SKM-1 treated with dmso at 0.1 percent for 144 hours (cell line): ENCODE data around the gene ZNF474.

Experiments used
- DNase-seq: peaks from one replicate; lab custom pipeline; 2025; ENCODE audit not compliant: unreplicated experiment; lab: John Stamatoyannopoulos, UW

The ZNF474 gene

DNA sequence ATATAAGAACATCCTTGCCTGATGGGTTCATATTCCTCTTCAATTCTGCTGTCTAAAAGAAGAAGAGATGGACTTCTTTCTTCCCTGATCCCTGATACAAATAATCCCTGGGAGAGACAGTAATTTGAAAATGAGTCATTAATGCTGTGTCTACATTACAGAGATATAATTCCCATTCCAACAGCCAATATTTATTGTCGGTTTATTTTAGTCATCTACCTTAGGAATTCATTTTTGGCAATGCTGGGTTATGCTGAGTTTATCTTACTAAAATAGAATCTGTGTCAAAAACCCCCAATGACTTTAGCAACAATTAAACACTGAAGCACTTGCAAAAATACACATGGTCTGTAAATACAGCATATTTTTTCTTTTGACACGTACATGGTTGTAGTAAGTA lies 23.9 kb downstream of the ZNF474 start:
- no peak for DNase-seq

GRCh38 chr5:122153774-122154173 lies 24.4 kb downstream of the ZNF474 start:
- no peak for DNase-seq

GRCh38 chr5:122154491-122154890 lies 25.1 kb downstream of the ZNF474 start:
- no peak for DNase-seq

DNA sequence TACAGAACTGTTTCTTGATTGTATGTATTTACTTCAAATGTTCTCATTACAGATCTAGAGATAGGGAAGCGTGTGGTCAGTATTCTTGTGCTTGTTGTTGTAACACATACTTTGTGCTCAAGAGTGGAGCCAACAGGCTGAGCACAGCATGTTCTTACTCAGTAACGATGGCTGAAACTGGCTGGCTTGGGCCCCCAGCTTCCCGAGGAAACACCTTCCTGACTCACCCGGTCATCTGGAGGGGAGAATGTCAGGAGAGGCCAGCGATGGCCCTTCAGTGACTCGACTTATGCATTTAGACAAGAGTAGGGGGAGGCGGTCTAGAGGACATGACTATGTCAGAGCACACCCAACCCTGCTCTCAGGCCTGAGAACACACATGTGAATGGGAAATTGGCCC lies 25.6 kb downstream of the ZNF474 start:
- no peak for DNase-seq

DNA sequence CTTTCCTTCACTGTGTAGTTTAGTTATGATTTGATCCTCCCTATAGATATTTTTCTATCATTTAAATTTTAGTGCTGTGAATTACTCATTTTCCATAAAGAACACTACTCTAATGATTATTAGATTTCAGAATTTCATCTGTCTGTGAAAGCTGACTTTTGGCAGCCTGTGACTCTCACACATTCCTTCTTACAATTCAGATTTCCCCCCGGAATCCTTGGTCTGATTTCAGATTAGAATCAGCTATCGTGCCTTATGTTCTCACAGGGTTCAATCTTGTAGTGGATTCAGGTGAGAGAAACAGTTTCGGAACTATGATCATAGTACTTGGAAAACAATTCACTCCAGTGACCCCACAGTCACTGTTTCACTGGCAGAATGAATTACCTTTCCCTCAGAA lies 26.2 kb downstream of the ZNF474 start:
- no peak for DNase-seq

DNA sequence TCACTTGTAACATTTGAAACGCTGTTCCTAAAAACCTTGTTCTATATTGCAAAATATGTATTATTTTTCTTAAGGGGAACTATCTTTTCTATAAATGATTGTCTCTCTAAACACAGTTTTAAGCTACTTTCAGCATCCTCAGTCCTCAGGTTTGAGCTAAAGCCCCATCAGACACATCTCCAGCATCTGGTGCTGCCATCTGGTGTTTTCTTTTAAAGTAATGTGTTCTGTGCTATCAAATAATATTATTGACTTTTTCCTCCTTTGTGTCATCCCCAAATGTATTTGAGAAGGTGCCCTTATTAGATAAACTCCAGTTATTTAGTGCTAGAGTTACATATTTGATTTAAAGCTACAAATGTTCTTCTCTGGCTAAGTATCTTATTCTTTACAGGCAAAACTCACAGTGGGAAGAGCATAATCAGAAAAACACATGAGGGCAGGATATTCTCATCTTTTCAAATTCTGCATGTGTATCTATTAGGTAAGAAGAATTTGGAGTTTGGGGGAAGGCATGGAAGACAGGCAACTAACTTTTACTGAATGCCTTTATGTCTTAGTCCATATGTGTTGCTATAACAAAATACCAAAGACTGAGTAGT lies 27.5 kb downstream of the ZNF474 start:
- no peak for DNase-seq

DNA sequence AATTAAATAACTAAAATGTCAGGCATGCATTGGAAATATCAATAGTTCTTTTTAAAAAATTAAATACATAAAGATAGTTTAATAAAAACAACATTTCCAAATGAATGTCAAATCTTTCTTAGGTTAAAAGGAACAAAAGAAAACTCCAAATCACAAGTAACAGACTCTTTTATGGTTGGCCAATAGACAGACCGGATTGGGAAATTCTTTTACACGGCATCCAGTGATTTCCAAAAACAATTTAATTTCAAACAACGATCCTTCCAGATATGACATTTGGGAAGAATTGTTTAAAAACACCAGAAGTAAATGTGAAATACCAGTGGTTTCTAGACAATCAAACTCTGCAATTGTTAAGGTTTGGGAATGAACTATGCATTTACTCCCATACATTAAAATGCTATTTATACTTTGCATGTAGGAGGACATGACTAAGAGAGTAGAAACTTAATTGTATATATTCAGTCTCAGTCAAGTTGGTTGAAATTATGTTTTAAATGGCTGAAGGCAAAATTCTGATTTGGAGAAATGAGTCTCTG lies 32.8 kb downstream of the ZNF474 start:
- no peak for DNase-seq

GRCh38 chr5:122163121-122164069 lies 34.0 kb downstream of the ZNF474 start:
- no peak for DNase-seq

- DNase-seq = no peak
These were observed 34.7 kb downstream of the ZNF474 start for GRCh38 chr5:122164070-122164435.

GRCh38 chr5:122164831-122165558 lies 35.6 kb downstream of the ZNF474 start:
- DNase-seq = no peak

- DNase-seq = no peak
These were observed 36.3 kb downstream of the ZNF474 start for GRCh38 chr5:122165559-122166078.

DNA sequence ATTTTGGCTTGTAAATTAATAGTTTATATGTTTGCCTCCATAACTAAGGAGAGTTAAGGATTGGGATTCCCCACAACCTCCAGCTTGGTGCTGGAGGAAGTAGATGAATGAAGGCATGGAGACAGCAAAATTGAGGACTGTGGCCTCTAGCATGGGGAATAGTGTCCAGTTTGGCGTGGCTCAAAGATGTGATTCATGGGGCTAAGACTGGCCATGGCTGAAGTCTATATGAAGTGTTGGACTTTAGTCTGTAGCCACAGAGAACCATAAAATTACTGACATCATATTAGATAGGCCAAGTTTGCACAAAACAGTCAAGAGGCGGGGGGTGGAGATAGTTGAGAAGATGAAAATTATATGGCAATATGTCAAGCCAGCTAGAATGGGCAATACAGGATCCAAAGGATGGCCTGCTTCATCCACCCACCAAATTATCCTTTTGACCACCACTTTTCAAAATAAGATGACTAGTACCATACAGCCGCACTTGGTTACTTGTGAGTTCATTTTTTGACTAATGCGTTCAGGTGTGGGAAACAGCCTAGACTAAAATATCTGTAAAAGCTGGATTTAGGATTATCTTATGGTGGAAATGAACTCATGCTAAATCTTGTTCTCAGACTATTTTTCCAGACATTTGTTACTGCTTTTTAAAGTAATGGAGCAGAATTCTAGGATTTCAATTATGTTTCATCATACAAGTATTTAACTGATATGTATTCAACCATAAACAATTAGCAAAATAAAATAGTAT lies 40.2 kb downstream of the ZNF474 start:
- DNase-seq = no peak

DNA sequence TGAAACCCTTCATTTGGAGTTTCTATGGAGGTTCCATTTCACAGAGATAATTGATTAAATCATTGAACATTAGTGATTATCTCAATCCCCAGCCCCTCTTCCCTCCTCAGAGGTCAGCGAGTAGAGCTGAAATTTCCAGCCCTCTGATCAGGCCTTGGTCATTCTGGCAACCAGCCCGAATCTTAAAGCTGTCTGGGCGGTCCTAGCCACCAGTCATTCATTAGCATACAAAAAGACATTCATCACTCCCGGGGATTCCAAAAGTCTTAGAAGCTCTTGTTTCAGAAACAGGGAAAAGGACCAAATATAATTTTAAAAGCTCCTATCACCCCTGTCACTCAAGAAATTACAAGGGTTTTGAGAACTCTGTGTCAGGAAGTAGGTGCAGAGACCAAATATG lies 41.3 kb downstream of the ZNF474 start:
- no peak for DNase-seq

- DNase-seq = no peak
These were observed 42.9 kb downstream of the ZNF474 start for GRCh38 chr5:122172207-122172606.

- DNase-seq = no peak
These were observed 44.4 kb downstream of the ZNF474 start for GRCh38 chr5:122173474-122174415.

DNA sequence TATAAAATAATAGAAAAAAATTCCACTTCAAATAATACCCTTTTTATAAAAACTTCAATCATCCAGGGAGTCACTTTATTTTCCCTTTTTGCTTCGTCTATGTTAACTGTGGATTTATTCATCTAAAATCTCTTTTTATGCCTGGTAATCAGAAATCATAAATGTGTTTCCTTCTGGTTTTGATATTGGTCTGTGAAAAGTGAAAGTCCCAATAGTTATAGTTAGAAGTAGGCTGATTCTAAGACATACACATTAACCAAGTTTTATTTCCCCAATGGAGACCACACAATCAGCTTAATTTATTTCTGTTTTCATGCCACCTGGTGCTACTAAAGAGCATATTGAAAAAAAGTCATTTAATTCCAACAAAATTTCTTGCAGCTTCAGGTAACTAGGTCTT lies 45.7 kb downstream of the ZNF474 start:
- no peak for DNase-seq

DNA sequence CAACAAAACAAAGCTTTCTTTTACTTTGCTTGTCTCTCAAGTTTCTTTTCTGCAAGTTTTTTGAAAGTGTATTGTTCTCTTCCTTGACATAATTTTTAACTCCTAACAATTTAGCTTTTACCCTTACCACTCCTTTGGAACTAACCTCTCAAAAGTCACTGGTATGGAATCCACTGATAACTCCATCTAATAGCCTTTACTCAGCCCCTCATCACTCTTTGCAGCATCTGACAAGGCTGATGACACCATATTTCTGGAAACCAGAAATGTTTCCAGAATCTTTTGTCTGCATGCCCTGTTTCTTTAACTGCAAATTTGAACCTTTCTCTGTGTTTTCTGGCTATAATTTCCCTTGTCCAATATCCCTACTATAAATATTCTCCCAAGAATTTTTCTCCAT lies 46.5 kb downstream of the ZNF474 start:
- DNase-seq = no peak

GRCh38 chr5:122177161-122177560 lies 47.8 kb downstream of the ZNF474 start:
- DNase-seq = no peak

DNA sequence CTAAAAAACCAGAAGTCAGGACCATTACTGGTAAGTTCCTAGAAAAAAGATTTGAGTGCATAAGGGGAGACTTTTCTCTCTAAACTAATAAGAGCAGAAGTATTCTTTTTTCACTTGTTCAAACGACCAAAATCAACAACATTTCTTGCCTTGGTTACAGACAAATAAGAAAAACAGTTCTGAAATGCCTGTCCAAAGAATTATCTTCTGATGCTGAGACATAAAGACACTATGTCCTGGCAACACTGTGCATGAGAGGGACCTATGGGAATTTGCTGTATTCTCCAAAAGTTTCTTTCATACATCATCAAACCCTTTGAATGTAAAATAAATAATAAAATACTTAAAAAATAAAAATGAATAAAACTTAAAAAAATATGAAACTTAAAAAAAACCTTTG lies 50.4 kb downstream of the ZNF474 start:
- no peak for DNase-seq
